ENCODE data around the gene ADAP1. TPM values are rescaled to one million over a fixed set of nuclear protein-coding genes. Genes with fewer than 3 reads are reported as not detected.

ADAP1 gene
- total and polyA plus RNA-seq, 2 of the 13 experiments (the other 11 are each of a cell fraction or from before 2014, with no cell fraction given): 10.5 to 24.6 TPM

DNA sequence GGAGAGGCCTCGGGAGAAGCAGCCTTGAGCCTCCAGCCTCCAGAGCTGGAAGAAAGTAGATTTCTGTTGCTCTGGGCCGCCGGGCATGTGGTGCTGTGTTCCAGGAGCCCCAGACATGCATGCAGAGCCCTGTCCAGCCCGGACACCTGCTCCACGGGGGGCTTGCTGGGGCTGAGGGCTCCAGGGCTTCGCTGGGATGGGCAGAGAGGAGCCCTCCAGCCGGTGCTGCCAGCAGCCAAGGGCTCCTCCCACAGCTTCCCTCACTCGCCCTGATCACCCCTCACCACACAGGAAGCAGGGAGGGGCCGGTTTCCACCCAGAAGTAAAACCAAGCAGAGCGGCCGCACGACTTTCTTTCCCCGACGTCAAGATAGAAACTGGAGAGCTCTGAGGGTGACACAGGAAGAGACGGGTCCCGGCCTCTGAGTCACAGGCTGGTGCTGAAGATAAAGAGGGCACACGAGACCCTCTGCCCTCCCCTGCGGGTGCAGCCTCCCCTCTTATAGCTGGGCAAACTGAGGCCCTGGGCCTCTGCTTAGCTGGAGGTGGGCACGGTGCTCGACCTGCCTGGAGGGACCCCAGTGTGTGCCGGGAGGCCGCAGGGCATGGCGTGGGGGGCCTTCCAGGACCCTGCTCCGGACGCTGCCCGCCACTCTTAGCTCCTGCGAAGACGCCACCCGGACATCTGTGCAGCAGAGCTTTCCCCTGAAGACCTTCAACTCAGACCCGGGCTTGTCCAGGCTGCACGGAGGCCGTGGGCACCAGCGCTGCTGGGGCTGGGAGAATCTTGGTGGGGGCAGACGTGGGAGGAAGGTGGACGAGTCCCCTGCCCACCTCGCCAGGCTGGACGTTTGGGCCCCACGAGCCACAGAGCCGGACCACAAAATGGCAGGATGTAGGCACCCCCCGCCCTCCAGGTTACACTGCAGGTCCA lies 31.1 kb downstream of the ADAP1 start:
- in situ Hi-C loops (cut with HindIII; ENCODE audit: extremely low pct_ligation_motif_present, low pct_unique_long_range_greater_than_20kb) (no loop called here), intact Hi-C loops (cut with micrococcal nuclease; ENCODE audit: unreplicated experiment) (no loop called here)
- TF ChIP-seq, protein P1, sequence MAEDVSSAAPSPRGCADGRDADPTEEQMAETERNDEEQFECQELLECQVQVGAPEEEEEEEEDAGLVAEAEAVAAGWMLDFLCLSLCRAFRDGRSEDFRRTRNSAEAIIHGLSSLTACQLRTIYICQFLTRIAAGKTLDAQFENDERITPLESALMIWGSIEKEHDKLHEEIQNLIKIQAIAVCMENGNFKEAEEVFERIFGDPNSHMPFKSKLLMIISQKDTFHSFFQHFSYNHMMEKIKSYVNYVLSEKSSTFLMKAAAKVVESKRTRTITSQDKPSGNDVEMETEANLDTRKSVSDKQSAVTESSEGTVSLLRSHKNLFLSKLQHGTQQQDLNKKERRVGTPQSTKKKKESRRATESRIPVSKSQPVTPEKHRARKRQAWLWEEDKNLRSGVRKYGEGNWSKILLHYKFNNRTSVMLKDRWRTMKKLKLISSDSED (CRISPR knock-in tag; IDR thresholded peaks at IDR 0.05): no peak
- TF ChIP-seq ZBTB38 (CRISPR knock-in tag; IDR thresholded peaks at IDR 0.05): peak; percentile 33; the same call in 1 of the 2 replicates
- TF ChIP-seq ZNF549 (CRISPR knock-in tag; IDR thresholded peaks at IDR 0.05): no peak
- TF ChIP-seq RARA (CRISPR knock-in tag; IDR thresholded peaks at IDR 0.05): no peak
- no peak for TF ChIP-seq ZSCAN21 (CRISPR knock-in tag; IDR thresholded peaks at IDR 0.05; ENCODE audit: borderline replicate concordance)
- no peak for TF ChIP-seq ZNF292 (CRISPR knock-in tag; IDR thresholded peaks at IDR 0.05; ENCODE audit: borderline replicate concordance, low read depth)
- no peak for TF ChIP-seq RFXAP (CRISPR knock-in tag; IDR thresholded peaks at IDR 0.05; ENCODE audit: borderline replicate concordance)
- no peak overlapping the region for H2AFZ ChIP-seq (ENCODE audit: low read length)
- no peak overlapping the region for H3K4me2 ChIP-seq (ENCODE audit: low read depth, low read length)
- no peak overlapping the region for H3K27ac ChIP-seq (ENCODE audit: extremely low read length, insufficient read depth, low read length)
- peaks cover 47% of the 10 kb centered on the region for H3K4me1 ChIP-seq (ENCODE audit: insufficient read depth, low read length)
- H4K20me1 ChIP-seq (ENCODE audit: insufficient read depth, low read length): no peaks in the 10 kb centered on the region
- DNase-seq (ENCODE audit: low spot score): no peak
- no peaks in the 10 kb centered on the region for H3K79me2 ChIP-seq (ENCODE audit: insufficient read depth, low read length)
- H3K27me3 ChIP-seq (ENCODE audit: control insufficient read depth in 1 of 2, insufficient read depth in 2 of 2, low read length in 2 of 2): no peaks in the 10 kb centered on the region
- WGBS (ENCODE audit: low lambda C conversion rate): 94% methylated on average over 28 of the region's 40 CpGs
- H3K9me3 ChIP-seq (ENCODE audit: low read length): no peaks in the 10 kb centered on the region
- no peaks in the 10 kb centered on the region for H3K36me3 ChIP-seq (replicated peaks in 1 of 2; ENCODE audit: control insufficient read depth in 1 of 2, insufficient read depth in 2 of 2, low read length in 2 of 2)
- no peak for FAIRE-seq
- no peak for ATAC-seq
- CTCF ChIA-PET (ENCODE audit: low intra/inter-chr PET ratio, low total read pairs): no interaction called here
- no TSS peak for BruUV-seq (replicated peaks)
- POLR2A ChIA-PET: no interaction called here
- H3K9ac ChIP-seq (ENCODE audit: insufficient read depth, low read depth, low read length): no peak overlapping the region
- H3K4me3 ChIP-seq (replicated peaks in 1 of 3; ENCODE audit: insufficient read depth in 1 of 3, low read depth in 2 of 3, low read length in 3 of 3): no peak overlapping the region
